ENCODE data around the gene MBD5.

Gene MBD5

DNA sequence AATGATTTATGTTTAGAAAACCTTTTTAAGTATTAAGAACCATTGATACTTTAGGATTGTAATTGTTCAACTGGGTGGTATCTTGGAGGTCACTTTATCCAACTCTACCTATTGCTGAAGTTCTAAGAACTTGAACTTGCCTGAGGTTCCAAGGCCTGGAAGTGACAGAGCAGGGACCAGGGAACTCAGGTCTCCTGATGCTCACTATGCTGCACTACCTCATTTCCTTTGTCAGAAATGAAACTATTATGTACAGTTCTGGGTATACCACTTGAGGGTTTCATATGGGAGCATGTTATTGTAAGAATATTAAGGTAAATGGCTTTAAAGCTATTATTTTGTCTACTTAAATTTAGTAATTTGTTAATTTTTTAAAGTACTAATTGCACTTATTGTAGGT lies 3.0 kb downstream of the MBD5 start:
- DNase-seq (ENCODE audit: low read depth): no peak

DNA sequence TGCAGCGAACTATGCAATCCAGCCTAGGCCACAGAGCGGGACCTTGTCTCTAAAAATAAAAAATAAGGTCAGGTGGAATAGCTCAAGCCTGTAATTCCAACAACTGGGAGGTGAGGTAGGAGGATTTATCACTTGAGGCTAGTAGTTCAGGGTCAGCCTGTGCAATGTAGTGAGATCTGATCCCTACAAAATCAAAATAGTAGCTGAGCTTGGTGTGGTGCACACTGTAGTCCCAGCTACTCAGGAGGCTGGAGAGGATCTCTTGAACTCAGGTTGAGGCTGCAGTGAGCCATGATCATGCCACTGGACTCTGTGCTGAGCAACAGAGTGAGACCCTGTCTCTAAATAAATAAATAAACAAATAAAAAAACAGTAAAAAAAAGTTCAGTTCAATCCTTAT lies 5.7 kb downstream of the MBD5 start:
- DNase-seq (ENCODE audit: low read depth): no peak

DNA sequence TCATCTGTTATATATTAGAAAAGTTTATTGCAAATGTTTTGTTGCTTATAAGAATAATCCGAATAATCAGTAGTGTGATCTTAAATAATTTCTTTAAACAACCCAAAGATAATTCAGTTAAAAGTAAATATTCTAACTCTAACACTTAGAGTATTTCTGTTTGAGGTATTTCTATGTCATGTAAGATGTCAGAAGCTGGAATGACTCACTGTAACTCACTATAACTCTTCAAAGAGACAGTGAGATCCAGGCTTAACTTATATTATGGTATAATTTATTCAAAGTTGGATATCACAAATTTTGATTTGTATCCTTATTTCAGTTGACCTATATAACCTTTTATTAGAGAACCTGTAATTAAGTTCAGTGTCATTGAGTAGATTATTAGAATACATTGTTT lies 6.9 kb downstream of the MBD5 start:
- no peak for DNase-seq (ENCODE audit: low read depth)

DNA sequence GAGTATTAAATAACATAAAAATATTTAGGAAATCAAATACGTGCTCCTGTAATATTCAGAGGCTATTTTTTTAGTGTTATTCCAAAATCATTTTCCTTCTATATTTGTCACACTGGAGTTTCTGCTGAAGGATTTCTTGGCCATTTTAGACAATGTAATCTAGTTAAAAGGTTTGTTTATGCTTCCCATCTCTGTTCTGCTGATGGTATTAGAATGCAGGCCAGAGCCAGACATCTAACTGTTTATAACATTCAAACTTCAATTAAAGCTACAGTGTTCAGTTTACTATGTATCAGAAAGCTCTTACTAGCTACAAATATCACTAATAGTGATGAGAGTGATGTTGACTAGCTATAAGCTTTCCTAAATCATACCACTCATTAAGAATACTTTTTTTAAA lies 7.9 kb downstream of the MBD5 start:
- DNase-seq (ENCODE audit: low read depth): no peak

DNA sequence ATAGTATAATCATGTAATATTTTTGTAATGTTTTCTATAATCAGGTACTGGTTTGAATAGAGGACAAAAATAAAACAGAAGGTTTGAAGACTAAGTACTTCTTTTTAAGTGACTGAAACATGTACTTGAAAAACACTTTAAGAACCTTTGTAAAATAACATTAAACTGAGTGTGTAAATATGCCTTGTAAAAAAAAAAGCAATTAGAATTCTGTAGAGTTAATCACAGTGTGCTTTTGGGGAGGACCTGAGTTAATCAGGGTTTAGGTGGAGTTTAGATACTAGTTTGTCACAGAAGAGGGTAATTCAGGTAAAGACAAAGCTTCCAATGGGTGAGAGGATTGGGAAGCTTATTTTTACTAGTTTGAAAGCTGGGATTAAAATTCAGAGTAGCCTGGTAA lies 10.3 kb downstream of the MBD5 start:
- DNase-seq (ENCODE audit: low read depth): no peak

DNA sequence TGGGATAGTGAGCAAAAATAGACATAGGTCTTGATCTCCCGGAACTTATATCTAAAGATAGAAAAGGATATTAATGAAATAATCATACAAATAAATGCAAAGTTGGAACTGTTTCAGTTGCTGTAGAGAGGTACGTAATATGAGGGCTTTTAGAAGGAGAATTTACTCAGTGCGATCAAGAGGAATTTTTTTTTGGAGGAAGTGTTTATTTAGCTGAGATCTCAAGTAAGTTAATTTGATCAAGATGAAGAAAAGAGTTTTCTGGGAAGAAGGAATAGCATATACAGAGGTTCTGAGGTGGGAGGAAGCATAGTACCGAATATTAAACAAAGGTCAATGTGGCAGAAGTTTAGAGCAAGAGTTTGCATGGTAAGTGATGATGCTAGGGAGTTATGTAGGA lies 11.3 kb downstream of the MBD5 start:
- DNase-seq (ENCODE audit: low read depth): no peak

DNA sequence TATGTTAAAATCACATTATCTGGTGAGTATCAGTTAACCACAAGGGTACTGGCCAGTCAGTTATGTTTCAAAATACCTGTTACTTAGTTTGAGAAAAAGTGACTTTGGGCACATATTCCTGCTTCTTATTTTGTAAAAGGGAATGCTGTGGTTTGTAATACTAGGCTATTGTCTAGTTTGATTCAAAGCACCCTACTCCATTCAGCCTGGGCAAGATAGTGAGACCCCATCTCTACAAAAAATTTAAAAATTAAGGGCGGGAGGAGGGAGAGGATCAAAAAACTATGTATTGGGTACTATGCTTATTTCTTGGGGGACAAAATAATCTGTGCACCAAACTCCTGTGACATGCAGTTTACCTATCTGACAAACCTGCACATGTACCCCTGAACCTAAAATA lies 18.9 kb downstream of the MBD5 start:
- no peak for DNase-seq (ENCODE audit: low read depth)

DNA sequence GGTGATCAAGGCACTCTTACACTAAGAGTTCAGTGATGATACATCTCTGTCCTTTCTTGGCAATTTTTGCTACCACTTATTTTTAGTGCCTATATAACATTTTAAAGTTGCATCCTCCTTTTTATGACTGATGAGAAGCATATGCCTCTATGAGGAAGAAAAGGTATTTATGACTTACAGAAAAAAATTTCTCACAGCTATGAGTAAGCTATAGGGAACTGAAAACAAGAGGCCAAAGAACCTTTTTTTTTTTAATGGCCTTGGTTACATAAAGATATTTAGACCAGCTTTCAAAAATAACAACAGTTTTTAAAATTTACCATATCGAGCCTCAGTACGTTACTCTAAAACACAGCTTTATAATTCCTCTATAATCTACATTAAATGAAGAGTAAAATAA lies 21.3 kb downstream of the MBD5 start:
- DNase-seq (ENCODE audit: low read depth): no peak

DNA sequence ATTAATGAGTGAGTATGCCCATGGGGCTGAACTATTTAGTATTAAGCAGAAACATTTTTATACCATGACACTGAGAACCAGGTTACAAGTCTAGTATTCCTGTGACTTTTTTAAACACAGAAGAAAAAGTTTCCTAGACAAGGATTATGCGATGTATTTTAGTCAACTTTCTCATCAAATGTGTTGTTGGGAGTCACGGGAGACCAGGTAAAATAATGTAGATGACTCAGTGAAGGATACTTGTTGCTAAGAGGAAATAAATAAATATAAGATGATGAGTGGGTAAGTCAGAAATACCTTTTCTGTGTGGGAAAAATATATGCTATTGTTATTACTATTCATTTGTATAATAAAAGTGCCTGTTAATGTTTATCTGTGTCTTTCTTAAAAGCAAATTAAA lies 23.4 kb downstream of the MBD5 start:
- no peak for DNase-seq (ENCODE audit: low read depth)

DNA sequence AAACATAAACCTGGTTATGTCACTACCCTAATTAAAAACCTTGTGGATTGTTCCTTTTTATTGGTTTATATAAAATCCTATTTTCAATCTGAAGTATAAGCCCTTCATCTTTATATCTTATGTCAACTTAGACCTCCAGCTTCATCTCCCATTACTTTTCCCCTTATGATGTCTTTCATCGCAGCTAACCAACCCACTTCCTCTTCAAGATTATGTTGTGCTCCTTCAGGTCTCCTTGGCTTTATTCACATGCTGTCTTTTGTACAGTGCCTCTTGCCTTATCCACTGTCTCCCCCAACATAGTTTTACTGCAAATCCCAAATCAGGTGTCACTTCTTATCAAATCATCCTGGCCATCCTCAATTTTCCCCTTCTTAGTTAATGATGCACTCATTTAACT lies 25.9 kb downstream of the MBD5 start:
- no peak for DNase-seq (ENCODE audit: low read depth)

DNA sequence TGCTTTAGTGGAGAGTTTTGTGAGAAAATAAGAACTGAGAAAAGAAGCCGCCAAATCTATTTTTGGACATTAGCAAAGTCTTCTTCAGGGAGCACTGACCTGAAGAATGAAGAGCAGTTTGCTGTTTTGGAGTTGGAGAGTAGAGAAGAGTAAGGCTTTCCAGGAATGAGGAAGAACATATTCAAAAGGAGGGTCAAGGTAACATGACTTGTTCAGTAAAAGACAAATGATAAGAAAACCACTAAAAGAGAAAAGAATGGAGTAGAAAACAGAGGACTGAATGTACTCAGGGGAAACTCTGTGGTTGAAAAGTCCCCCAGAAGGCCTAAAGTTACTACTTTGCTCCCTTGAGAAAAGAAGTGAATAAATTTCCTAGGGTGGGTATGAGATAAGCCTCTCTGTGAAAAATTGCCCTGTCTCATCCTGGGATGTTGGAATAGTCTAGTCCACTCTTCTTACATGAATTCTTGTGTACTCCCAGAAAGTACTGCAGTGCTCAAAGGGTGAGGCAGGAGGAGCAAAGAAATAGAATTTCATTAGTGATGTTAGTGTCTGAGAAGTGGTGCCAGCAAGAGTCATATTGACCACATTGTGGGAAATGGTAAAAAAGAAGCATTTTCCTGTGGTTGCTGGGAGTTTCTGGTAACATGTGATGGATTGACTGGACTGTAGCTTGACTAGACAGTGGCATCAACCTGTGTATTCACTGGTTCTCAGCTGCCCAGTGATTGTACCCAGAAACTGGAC lies 27.8 kb downstream of the MBD5 start:
- no peak for DNase-seq (ENCODE audit: low read depth)

DNA sequence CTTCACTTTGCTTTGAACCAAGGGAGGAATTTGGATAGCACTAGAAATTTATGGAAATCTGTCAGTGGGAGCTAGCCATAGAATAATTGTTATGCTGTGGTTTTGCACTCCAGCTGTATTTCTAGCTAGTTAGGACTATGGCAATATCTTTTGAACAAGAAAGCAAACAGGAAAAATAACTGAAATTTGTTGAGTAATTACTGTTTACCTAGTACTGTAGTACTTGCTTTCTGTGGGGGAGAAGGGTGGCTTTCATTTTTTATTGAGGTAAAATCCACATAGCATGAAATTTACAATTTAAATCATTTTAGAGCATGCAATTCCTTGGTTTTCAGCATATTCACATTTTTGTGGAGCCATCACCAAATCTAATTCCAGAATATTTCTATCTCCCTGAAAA lies 28.4 kb downstream of the MBD5 start:
- no peak for DNase-seq (ENCODE audit: low read depth)

DNA sequence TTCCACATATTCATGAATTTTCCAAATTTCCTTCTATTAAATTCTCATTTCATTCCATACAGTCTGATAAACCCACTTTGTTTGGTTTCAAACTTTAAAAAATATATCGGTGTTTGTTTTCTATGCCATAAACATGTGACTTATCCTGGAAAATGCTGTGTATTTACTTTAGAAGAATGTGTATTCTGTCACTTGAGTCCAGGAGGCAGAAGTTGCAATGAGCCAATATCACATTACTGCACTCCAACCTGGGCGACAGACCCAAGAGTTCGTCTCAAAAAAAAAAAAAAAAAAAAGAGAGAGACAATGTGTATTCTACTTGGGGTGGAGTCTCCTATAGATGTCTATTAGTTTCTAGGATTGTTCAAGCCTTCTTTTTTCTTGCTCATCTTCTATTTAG lies 31.8 kb downstream of the MBD5 start:
- no peak for DNase-seq (ENCODE audit: low read depth)

DNA sequence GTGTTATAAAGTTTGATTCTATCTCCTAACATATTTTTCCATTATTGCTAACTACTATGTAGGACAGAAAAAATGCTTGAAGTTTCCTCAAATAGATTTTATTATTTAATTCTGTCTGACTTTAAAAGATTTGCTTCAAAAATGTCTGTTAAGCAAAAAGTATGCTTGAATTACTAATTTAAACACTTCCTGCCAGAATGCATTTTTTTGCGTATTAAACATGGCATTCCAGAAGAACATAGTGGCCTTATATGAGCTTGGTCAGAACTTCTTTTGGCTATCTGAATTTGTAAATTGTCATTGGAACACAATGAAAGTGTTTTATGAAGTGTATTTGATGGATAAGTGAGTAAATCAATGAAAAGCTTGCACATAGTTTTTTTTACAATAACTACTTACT lies 37.8 kb downstream of the MBD5 start:
- DNase-seq (ENCODE audit: low read depth): no peak

DNA sequence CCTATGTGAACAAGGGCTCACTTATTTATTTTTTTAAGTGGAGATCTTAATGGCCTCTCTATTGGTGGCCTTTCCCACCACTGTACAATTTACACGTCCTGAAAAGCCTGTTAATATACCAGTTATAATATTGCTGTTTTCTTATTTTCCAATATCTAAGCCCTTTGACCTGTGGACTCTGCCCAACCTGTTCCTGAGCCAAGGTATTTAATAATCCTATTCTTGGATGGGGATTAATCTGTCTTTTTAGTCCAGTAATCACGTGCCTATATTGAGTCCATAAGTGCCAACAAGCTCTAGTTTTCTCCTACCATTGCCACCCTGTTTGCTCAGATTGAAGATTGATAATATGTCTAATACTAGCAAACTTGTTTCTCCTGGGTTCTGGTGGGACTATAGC lies 42.7 kb downstream of the MBD5 start:
- DNase-seq (ENCODE audit: low read depth): no peak

DNA sequence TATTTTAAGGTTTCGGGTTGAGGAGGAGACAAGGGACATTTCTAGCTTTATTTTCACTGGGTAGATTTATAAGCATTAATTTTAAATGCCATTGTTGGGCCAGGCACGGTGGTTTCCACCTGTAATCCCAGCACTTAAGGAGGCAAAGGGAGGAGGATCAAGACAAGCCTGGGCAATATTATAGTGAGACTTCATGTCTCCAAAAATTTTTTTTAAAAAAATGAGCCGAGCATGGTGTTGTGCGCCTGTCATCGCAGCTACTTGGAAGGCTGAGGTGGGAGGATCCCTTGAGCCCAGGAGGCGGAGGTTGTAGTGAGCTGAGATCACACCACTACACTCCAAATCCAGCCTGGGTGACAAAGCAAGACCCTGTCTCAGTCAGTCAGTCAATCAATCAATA lies 45.0 kb downstream of the MBD5 start:
- DNase-seq (ENCODE audit: low read depth): no peak

DNA sequence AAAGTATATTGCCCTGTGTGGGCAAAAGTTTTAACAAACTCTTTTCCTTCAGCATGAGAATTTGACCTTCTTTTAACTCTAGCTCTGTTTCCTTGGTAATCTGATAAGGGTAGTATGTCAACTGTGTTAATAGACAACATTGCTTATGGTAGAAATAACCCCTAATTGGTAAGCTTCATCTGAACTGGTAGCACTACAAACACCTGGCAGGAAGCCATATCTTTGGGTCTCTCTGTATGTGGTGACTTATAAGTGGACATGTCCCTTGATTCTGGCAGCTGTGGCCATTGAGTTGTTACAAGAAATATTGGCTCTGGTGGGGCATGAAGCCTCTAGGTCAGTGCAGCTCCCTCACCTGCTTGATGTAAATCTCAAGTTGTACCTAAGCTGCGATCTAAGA lies 46.9 kb downstream of the MBD5 start:
- DNase-seq (ENCODE audit: low read depth): no peak

DNA sequence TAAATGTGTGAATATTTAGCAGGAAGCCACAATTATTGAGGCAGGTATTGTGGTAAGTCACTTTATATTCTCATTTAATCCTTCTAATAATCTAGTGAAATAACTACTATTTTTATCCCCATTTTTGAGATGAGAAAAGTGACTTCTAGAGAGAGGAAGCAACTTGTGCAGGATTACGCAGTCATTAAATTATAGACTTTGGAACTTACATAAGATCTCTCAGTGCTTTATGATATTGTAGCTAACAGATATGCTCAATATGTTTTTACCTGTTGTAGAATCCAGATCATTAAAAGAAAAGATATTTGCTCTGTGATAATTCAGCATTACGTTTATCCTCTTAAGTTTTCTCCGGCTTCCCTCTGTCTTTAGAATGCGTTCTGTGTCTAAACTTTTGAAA lies 50.5 kb downstream of the MBD5 start:
- DNase-seq (ENCODE audit: low read depth): no peak

DNA sequence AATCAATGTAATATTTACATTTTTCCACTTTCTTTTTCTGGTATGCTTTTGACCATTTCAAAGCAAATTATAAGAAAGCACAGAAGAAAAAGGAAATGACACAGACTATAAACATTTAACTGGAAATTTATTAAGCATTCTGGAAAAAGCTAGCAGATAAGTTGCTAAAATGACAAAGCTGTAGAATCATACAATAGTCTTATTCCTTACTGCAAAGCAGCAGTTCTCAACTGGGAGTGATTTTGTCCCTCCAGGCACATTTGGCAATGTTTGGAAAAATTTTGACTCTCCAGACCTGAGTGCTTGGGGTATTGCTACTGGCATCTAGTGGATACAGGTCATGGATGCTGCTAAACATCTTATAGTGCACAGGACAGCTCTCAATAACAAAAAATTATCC lies 75.1 kb downstream of the MBD5 start:
- no peak for DNase-seq (ENCODE audit: low read depth)

DNA sequence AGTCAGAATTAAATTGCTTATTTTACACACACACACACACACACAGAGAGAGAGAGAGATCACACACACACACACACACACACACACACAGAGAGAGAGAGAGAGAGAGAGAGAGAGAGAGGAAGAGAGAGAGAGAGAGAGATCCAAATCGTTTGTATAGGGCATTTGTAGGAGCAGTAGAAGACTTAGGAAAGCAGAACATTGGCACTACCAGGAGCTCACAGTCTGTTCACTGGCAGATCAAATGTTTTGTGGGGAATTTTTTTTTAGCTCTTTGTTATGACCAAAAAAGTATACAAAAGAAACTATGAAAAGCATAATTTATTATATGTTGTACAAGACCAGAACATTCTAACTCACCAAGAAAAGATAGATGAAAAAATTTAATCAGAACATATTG lies 81.8 kb downstream of the MBD5 start:
- DNase-seq (ENCODE audit: low read depth): no peak

DNA sequence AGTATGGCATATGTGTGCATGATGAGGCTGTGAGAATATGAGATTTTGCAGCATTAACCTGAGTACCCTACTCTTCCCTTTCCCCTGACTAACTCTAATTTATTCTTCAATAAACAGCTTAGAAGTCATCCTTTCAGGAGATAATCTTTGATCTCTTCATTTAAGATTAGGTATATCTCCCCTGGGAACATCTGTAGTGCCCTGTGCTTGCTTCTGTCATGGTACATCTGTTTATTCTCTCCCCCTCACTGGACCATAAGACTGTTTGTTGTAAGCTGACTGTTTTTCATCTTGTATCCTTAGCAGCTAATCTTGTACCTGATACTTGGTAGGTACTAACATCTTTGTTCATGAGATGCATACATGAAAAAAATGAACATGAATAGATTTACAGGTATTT lies 83.1 kb downstream of the MBD5 start:
- no peak for DNase-seq (ENCODE audit: low read depth)

DNA sequence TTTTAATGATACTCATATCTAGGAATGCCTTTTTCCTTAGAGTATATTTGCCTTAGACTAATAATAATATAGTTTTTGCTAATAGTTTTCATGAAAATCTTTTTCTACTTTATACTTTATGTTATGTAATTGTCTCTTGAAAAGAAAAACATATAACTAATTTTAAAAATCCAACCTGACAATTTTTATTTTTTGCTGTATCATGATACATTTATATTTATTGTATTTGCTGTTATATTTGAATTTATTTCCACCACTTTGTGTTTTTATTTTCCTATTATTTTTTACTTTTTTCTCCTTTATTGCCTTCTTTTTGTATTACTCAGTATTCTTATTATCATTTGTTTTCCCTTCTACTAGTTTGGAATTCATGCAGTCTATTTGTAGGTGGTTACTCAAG lies 85.4 kb downstream of the MBD5 start:
- DNase-seq (ENCODE audit: low read depth): no peak

DNA sequence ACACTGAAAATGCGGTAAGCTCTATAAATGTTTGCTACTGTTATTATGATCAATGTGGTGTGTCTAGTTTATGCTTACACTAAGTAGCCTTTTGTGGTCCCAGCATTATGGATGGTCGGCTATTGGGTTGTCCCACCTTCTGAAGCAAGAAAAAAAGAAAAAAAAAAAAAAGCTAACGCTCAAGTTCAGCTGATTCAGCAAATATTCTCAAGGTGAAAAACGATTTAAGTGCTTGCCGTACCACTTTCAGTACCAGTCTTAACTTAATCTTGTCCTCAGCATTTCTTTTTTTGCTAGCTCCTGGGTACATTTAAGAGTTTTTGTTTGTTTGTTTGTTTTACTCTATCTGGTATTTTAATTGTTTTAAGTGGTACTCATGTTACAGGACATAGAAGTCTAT lies 87.5 kb downstream of the MBD5 start:
- no peak for DNase-seq (ENCODE audit: low read depth)

DNA sequence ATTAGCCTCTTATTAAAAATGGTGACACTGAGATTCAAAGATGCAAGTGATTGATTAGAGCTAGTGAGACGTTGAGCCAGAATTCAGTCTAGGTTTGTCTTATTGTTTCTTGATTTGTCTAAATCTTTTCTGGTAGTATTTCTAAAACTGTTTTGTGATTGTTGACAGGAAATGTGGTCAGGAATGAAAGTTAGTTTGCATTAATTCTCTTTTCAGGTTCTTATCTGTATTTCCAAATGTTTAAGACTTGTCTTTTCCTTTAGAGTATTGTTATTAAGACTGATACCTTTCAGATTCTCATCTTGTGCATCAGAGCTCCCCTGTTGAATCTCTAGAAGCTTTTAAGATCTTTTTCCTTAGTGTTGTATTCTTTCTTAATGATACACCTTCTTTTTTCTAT lies 89.3 kb downstream of the MBD5 start:
- DNase-seq (ENCODE audit: low read depth): no peak

DNA sequence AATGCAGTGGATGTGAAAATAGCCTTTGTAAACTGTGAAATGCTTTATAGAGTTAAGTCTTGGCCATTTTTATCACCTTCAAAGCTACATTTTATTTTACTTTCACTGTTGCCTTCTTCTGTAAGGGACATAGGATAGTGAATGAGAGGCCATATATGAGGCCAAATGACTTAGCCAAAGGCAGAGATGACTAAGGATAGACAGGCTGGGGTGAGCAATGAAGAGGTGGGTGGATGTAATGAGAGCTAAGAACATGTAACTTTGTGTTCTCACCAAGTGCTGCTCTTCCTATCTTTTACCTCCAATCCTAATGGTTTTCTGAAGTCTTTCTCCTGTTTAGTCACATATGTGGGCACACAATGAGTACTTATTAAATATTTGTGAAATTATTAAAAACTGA lies 101.9 kb downstream of the MBD5 start:
- no peak for DNase-seq (ENCODE audit: low read depth)
